Neutrophil (primary cell): Measurements from ENCODE around the gene PDE4D.
A peak's percentile ranks its signal among the peaks of the same experiment; 100 is the strongest.

Experiments
- H3K27ac ChIP-seq: fragments of 200-600 bp; sonication (generic); 2 replicates; pipeline ENCODE4 v1.5.1; 2016; ENCODE audit warnings: mild to moderate bottlenecking, moderate library complexity
- H3K27me3 ChIP-seq: fragments of 200-600 bp; sonication (generic); 2 replicates; pipeline ENCODE4 v1.6.0; 2016; ENCODE audit warnings: mild to moderate bottlenecking
- H3K36me3 ChIP-seq: fragments of 200-600 bp; sonication (generic); 2 replicates; pipeline ENCODE4 v1.5.1; 2017
- H3K4me1 ChIP-seq, 2 experiments: fragments of 200-600 bp in 1 of 2; sonication (generic) in 1 of 2; 1 replicate in 1 of 2; 2 replicates in 1 of 2; pipeline versions ENCODE4 v1.5.1 to v1.6.1; 2013 to 2016; ENCODE audit warnings: low read depth in 1 of 2, low read length in 1 of 2, mild to moderate bottlenecking in 1 of 2, moderate library complexity in 1 of 2; ENCODE audit not compliant: control insufficient read depth in 1 of 2, insufficient read depth in 1 of 2
- H3K4me3 ChIP-seq, 2 experiments: fragments of 200-600 bp in 1 of 2; sonication (generic) in 1 of 2; 1 replicate in 1 of 2; 2 replicates in 1 of 2; pipeline ENCODE4 v1.5.1; 2013 to 2016; ENCODE audit warnings: low read depth in 1 of 2, low read length in 1 of 2, mild to moderate bottlenecking in 1 of 2, moderate library complexity in 1 of 2
- H3K9me3 ChIP-seq: fragments of 200-600 bp; sonication (generic); 2 replicates; pipeline ENCODE4 v1.5.1; 2016
- CTCF ChIP-seq: fragments of 200-600 bp; sonication (generic); IDR thresholded peaks from 2 replicates; pipeline ENCODE4 v1.5.1; 2016; ENCODE audit warnings: antibody characterized with exemption

The PDE4D gene

GRCh38 chr5:59182760-59183159 lies 710.8 kb downstream of the PDE4D start:
- Histone ChIP-seq H3K4me3 (no peak overlapping the region), H3K27me3 (no peaks in the 10 kb centered on the region), H3K4me1 (peaks cover 9 to 10% of the 10 kb centered on the region in 2 experiments), H3K36me3 (peaks cover 28% of the 10 kb centered on the region), H3K27ac (no peak overlapping the region), H3K9me3 (no peaks in the 10 kb centered on the region)
- no peak for TF ChIP-seq CTCF

- Histone ChIP-seq H3K4me1 (peaks cover 12% of the 10 kb centered on the region in 2 experiments), H3K27me3 (no peaks in the 10 kb centered on the region), H3K27ac (no peak overlapping the region), H3K36me3 (peaks cover 32% of the 10 kb centered on the region), H3K4me3 (no peak overlapping the region), H3K9me3 (no peaks in the 10 kb centered on the region)
- TF ChIP-seq CTCF = no peak
Measured at GRCh38 chr5:59180515-59180914, 713.0 kb downstream of the PDE4D start.

GRCh38 chr5:59179704-59180103 lies 713.8 kb downstream of the PDE4D start:
- Histone ChIP-seq H3K4me3 (no peak overlapping the region), H3K36me3 (peaks cover 25% of the 10 kb centered on the region), H3K9me3 (no peaks in the 10 kb centered on the region), H3K4me1 (peaks cover 12% of the 10 kb centered on the region in 2 experiments), H3K27ac (no peak overlapping the region), H3K27me3 (no peaks in the 10 kb centered on the region)
- TF ChIP-seq CTCF = no peak

- no peak for TF ChIP-seq CTCF
- Histone ChIP-seq H3K4me1 (peaks cover 12% of the 10 kb centered on the region in 2 experiments), H3K9me3 (no peaks in the 10 kb centered on the region), H3K36me3 (peaks cover 19% of the 10 kb centered on the region), H3K4me3 (no peak overlapping the region), H3K27ac (peak overlapping the region; percentile 24), H3K27me3 (no peaks in the 10 kb centered on the region)
Measured at GRCh38 chr5:59178482-59178881, 715.0 kb downstream of the PDE4D start.

- no peaks in the 10 kb centered on the region for H3K9me3 ChIP-seq
- peaks cover 12% of the 10 kb centered on the region in 2 experiments for H3K4me1 ChIP-seq
- peak overlapping the region; percentile 24 for H3K27ac ChIP-seq
- no peaks in the 10 kb centered on the region for H3K27me3 ChIP-seq
- no peak overlapping the region for H3K4me3 ChIP-seq
- no peak for TF ChIP-seq CTCF
- peaks cover 18% of the 10 kb centered on the region for H3K36me3 ChIP-seq
Measured at GRCh38 chr5:59178071-59178470, 715.5 kb downstream of the PDE4D start.

- Histone ChIP-seq H3K4me3 (no peak overlapping the region), H3K9me3 (no peaks in the 10 kb centered on the region), H3K36me3 (peaks cover 18% of the 10 kb centered on the region), H3K27me3 (no peaks in the 10 kb centered on the region), H3K27ac (peak overlapping the region; percentile 24), H3K4me1 (peaks cover 12% of the 10 kb centered on the region in 2 experiments)
- TF ChIP-seq CTCF = no peak
Measured at GRCh38 chr5:59177644-59178043, 715.9 kb downstream of the PDE4D start.
